Left ventricle myocardium inferior (tissue), 1 donor: ENCODE results near the gene TMEM132E. TPM values are rescaled to one million over a fixed set of nuclear protein-coding genes. Genes with fewer than 3 reads are reported as not detected.

ENCODE experiments used
- DNase-seq: peaks from one replicate; pipeline ENCODE4 v3.0.0-alpha.2; 2020
- H3K27ac ChIP-seq: fragments of 200-600 bp; replicated peaks from 2 replicates; pipeline ENCODE4 v1.8.0; 2021
- H3K27me3 ChIP-seq: fragments of 200-600 bp; 2 replicates; pipeline ENCODE4 v1.8.0; 2021; ENCODE audit warnings: low read depth
- H3K36me3 ChIP-seq: fragments of 200-600 bp; 2 replicates; pipeline ENCODE4 v1.8.0; 2021
- H3K4me1 ChIP-seq: fragments of 200-600 bp; 2 replicates; pipeline ENCODE4 v1.8.0; 2021
- H3K4me3 ChIP-seq: fragments of 200-600 bp; 2 replicates; pipeline ENCODE4 v1.8.0; 2021; ENCODE audit warnings: mild to moderate bottlenecking, moderate library complexity
- H3K9me3 ChIP-seq: fragments of 200-600 bp; replicated peaks from 2 replicates; pipeline ENCODE4 v1.8.0; 2021
- CTCF ChIP-seq: fragments of 200-600 bp; IDR thresholded peaks from 2 replicates; pipeline ENCODE4 v1.8.0; 2021; ENCODE audit warnings: antibody characterized with exemption, mild to moderate bottlenecking, borderline replicate concordance
- intact Hi-C: fragments of 100-400 bp; cut with micrococcal nuclease; formaldehyde crosslinking; loops from one replicate; pipeline ENCODE4 v1.11.0; 2022
- total RNA-seq: library from RNA; stranded (reverse); fragmentation: NEBNext Ultra II Directional; extraction: Animal tissue kit (Norgen Biotek cat#: 25700); gene quantifications from one replicate; pipeline ENCODE4 v1.2.1, GENCODE V29; 2021
- donor health status: DM: no; HTN: yes; CAD: no; lungs with severe emphysema.

TMEM132E gene
- total RNA-seq, 1 donor from 2014 or later = 0.05 TPM

GRCh38 chr17:34683390-34683789 is 104.0 kb downstream of the TMEM132E start:
- intact Hi-C loops = no loop called here
- no peak for TF ChIP-seq CTCF

More at GRCh38 chr17:34683390-34683789, 104.0 kb downstream of the TMEM132E start:
- no peaks in the 10 kb centered on the region for H3K36me3 ChIP-seq
- H3K27ac ChIP-seq = no peak overlapping the region
- H3K4me1 ChIP-seq = no peaks in the 10 kb centered on the region
- no peak for DNase-seq
- H3K4me3 ChIP-seq = no peak overlapping the region
- peaks cover 83% of the 10 kb centered on the region for H3K27me3 ChIP-seq
- H3K9me3 ChIP-seq = peaks cover 8% of the 10 kb centered on the region

Other genes with a start within 250 kb of the TMEM132E start
- gene CCL13, start 223.1 kb upstream of the TMEM132E start, total RNA-seq = 0.74 TPM
- not detected for gene CCL1, start 216.3 kb upstream of the TMEM132E start, total RNA-seq